ENCODE measurements around the gene ST13. TPM values are rescaled to one million over a fixed set of nuclear protein-coding genes. Genes with fewer than 3 reads are reported as not detected.

ST13 gene
- total and polyA plus RNA-seq, 9 of the 15 experiments (the other 6 are each of a cell fraction or from before 2014, with no cell fraction given): 53.6 to 311 (median 195) TPM

GRCh38 chr22:40813912-40814315, 42.5 kb downstream of the ST13 start (continued):
- TF ChIP-seq, protein P1, sequence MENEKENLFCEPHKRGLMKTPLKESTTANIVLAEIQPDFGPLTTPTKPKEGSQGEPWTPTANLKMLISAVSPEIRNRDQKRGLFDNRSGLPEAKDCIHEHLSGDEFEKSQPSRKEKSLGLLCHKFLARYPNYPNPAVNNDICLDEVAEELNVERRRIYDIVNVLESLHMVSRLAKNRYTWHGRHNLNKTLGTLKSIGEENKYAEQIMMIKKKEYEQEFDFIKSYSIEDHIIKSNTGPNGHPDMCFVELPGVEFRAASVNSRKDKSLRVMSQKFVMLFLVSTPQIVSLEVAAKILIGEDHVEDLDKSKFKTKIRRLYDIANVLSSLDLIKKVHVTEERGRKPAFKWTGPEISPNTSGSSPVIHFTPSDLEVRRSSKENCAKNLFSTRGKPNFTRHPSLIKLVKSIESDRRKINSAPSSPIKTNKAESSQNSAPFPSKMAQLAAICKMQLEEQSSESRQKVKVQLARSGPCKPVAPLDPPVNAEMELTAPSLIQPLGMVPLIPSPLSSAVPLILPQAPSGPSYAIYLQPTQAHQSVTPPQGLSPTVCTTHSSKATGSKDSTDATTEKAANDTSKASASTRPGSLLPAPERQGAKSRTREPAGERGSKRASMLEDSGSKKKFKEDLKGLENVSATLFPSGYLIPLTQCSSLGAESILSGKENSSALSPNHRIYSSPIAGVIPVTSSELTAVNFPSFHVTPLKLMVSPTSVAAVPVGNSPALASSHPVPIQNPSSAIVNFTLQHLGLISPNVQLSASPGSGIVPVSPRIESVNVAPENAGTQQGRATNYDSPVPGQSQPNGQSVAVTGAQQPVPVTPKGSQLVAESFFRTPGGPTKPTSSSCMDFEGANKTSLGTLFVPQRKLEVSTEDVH (IDR thresholded peaks at IDR 0.05; ENCODE audit: low read depth, partially characterized antibody): no peak
- TF ChIP-seq FOXK1 (CRISPR knock-in tag; IDR thresholded peaks at IDR 0.05; ENCODE audit: borderline replicate concordance) (no peak), ZNF311 (CRISPR knock-in tag; IDR thresholded peaks at IDR 0.05) (peak; percentile 100), KLF16 (IDR thresholded peaks at IDR 0.05) (peak; percentile 94), SIX5 (IDR thresholded peaks at IDR 0.05; ENCODE audit: borderline replicate concordance in 1 of 2, insufficient read depth in 1 of 2, low read depth in 1 of 2, low read length in 2 of 2) (no peak), ZKSCAN1 (IDR thresholded peaks at IDR 0.05; ENCODE audit: low read depth, low read length) (no peak), DNMT1 (IDR thresholded peaks at IDR 0.05) (no peak), MGA (IDR thresholded peaks at IDR 0.05) (no peak), HLTF (IDR thresholded peaks at IDR 0.05) (no peak), MCM3 (IDR thresholded peaks at IDR 0.05) (no peak)
- TF ChIP-seq, protein P2, sequence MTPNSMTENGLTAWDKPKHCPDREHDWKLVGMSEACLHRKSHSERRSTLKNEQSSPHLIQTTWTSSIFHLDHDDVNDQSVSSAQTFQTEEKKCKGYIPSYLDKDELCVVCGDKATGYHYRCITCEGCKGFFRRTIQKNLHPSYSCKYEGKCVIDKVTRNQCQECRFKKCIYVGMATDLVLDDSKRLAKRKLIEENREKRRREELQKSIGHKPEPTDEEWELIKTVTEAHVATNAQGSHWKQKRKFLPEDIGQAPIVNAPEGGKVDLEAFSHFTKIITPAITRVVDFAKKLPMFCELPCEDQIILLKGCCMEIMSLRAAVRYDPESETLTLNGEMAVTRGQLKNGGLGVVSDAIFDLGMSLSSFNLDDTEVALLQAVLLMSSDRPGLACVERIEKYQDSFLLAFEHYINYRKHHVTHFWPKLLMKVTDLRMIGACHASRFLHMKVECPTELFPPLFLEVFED (CRISPR knock-in tag; conservative IDR thresholded peaks at IDR 0.05): peak; percentile 99

Measured in K562 (cell line).